GM23338 (cell line): ENCODE results near the gene PTPRR. TPM values are rescaled to one million over a fixed set of nuclear protein-coding genes. Genes with fewer than 3 reads are reported as not detected.

Source experiments
- ATAC-seq: fragments of 200-7000 bp; cut with Tn5 transposase; 3 replicates; pipeline ENCODE4 v1.9.1; 2020
- DNase-seq: peaks from one replicate; pipeline ENCODE4 v3.0.0-alpha.2; 2015; ENCODE audit warnings: low spot score
- H2AFZ ChIP-seq: fragments of 200-600 bp; sonication (generic); 2 replicates; pipeline ENCODE4 v1.8.0; 2016; ENCODE audit warnings: antibody characterized with exemption, mild to moderate bottlenecking, moderate library complexity
- H3F3A ChIP-seq: fragments of 200-600 bp; sonication (generic); replicated peaks from 2 replicates; pipeline ENCODE4 v1.8.0; 2017; ENCODE audit warnings: antibody characterized with exemption, mixed run types, low read depth
- H3K27ac ChIP-seq: fragments of 200-600 bp; sonication (generic); 2 replicates; pipeline ENCODE4 v1.6.1; 2016; ENCODE audit warnings: low read depth
- H3K27me3 ChIP-seq: fragments of 200-600 bp; sonication (generic); 2 replicates; pipeline ENCODE4 v1.8.0; 2016; ENCODE audit warnings: mild to moderate bottlenecking, mixed run types, moderate library complexity; ENCODE audit not compliant: insufficient read depth
- H3K36me3 ChIP-seq: fragments of 200-600 bp; sonication (generic); 2 replicates; pipeline ENCODE4 v1.8.0; 2016; ENCODE audit warnings: mild to moderate bottlenecking; ENCODE audit not compliant: insufficient read depth
- H3K4me1 ChIP-seq: fragments of 200-600 bp; sonication (generic); 2 replicates; pipeline ENCODE4 v1.8.0; 2016; ENCODE audit warnings: mild to moderate bottlenecking, moderate library complexity; ENCODE audit not compliant: insufficient read depth
- H3K4me2 ChIP-seq: fragments of 200-600 bp; sonication (generic); 2 replicates; pipeline ENCODE4 v1.7.1; 2017; ENCODE audit warnings: mixed run types
- H3K4me3 ChIP-seq: fragments of 200-600 bp; sonication (generic); 2 replicates; pipeline ENCODE4 v1.6.1; 2016; ENCODE audit warnings: mixed run types
- H3K79me2 ChIP-seq: fragments of 200-600 bp; sonication (generic); replicated peaks from 2 replicates; pipeline ENCODE4 v1.8.0; 2017; ENCODE audit warnings: mild to moderate bottlenecking; ENCODE audit not compliant: insufficient read depth
- H3K9me2 ChIP-seq: fragments of 200-600 bp; sonication (generic); 2 replicates; pipeline ENCODE4 v1.8.0; 2017; ENCODE audit not compliant: insufficient read depth
- H4K20me1 ChIP-seq: fragments of 200-600 bp; sonication (generic); replicated peaks from 2 replicates; pipeline ENCODE4 v1.8.0; 2017; ENCODE audit warnings: mild to moderate bottlenecking; ENCODE audit not compliant: insufficient read depth
- H3K27ac Mint-ChIP-seq: 2 replicates; pipeline ENCODE4 v1.8.0; 2020; ENCODE audit warnings: inconsistent platforms, mild to moderate bottlenecking, moderate library complexity, mixed read lengths
- H3K27me3 Mint-ChIP-seq: 3 replicates; pipeline ENCODE4 v1.8.0; 2022; ENCODE audit warnings: low read depth, mild to moderate bottlenecking, moderate library complexity, mixed read lengths, inconsistent platforms; ENCODE audit not compliant: insufficient read depth, poor library complexity
- H3K36me3 Mint-ChIP-seq: 3 replicates; pipeline ENCODE4 v1.8.0; 2021; ENCODE audit warnings: low read depth, mild to moderate bottlenecking, inconsistent platforms, moderate library complexity, mixed read lengths
- H3K4me1 Mint-ChIP-seq: 3 replicates; pipeline ENCODE4 v1.8.0; 2020; ENCODE audit warnings: mild to moderate bottlenecking, inconsistent platforms, mixed read lengths
- H3K4me3 Mint-ChIP-seq: 3 replicates; pipeline ENCODE4 v1.8.0; 2021; ENCODE audit warnings: moderate library complexity, mild to moderate bottlenecking, inconsistent platforms, mixed read lengths
- H3K9me3 Mint-ChIP-seq: 3 replicates; pipeline ENCODE4 v1.8.0; 2020; ENCODE audit warnings: moderate library complexity, mild to moderate bottlenecking, inconsistent platforms, mixed read lengths
- EZH2 ChIP-seq: fragments of 200-600 bp; sonication (generic); IDR thresholded peaks from one replicate; pipeline ENCODE4 v1.8.0; 2017; ENCODE audit warnings: antibody characterized with exemption, mild to moderate bottlenecking, low read depth; ENCODE audit not compliant: unreplicated experiment
- STAT1 ChIP-seq: IDR thresholded peaks from one replicate; pipeline ENCODE4 v1.6.1; 2016; ENCODE audit warnings: antibody characterized with exemption; ENCODE audit not compliant: unreplicated experiment
- ZNF114 ChIP-seq: fragments of 250-450 bp; sonication (Bioruptor Pico); IDR thresholded peaks from 2 replicates; pipeline ENCODE4 v1.5.0; 2020; ENCODE audit warnings: mild to moderate bottlenecking, moderate library complexity
- polyA plus RNA-seq: library from polyadenylated mRNA; unstranded; fragments of >200 nt; fragmentation: Nextera tagmentation; extraction: Ambion mirVana; gene quantifications from 2 replicates; pipeline ENCODE4 v1.2.1, GENCODE V29; 2016
- total RNA-seq: library from RNA; depleted of rRNA; stranded (reverse); fragments of >200 nt; shearing (Covaris generic); gene quantifications from 2 replicates; pipeline ENCODE4 v1.2.3, GENCODE V29; 2014
- TF ChIP-seq, protein P1 (sequence below): fragments of 250-450 bp; sonication (Bioruptor Pico); IDR thresholded peaks from 2 replicates; pipeline ENCODE4 v1.5.0; 2020; ENCODE audit warnings: mild to moderate bottlenecking, moderate library complexity

PTPRR gene
- total and polyA plus RNA-seq, 2 experiments from 2014 or later, result 0.26 to 0.76 TPM

DNA sequence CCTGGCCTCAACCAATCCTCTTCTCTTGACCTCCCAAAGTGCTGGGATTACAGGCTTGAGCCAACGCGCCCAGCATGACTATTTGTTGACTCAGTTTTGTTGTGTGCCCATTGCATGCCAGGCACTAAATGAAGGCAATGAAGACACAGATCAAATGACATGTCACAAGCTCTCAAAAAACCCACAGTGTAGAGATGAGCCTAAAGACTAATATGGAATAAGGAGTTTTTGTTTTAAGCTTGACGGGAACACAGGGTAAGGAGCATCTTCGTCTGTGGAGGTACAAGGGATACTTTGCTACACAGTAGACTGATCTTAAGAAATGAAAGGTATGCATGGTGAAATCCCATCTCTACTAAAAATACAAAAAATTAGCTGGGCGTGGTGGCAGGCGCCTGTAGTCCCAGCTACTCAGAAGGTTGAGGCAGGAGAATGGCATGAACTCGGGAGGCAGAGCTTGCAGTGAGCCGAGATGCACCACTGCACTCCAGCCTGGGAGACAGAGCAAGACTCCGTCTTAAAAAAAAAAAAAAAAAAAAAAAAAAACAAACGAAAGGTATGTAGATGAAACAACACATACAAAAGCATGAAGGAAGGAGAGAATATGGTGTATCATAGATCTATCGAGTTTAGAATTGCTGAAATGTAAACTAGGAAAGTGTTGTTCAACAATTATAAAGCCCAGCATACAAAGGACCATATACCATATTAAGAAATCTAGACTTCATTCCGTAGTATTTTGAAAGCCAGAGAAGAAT lies 161.2 kb downstream of the PTPRR start:
- peak overlapping the region; percentile 5; the same call in 1 of the 2 replicates for H3K27ac Mint-ChIP-seq
- peaks cover 6% of the 10 kb centered on the region for H3K27me3 Mint-ChIP-seq
- Histone ChIP-seq H3K9me2 (0 out of 2 replicates have a peak, but pooled peaks cover 2% of the 10 kb centered on the region), H3K27me3 (no peaks in the 10 kb centered on the region), H2AFZ (no peak overlapping the region), H3K4me1 (peaks cover 37% of the 10 kb centered on the region), H3K4me3 (no peak overlapping the region), H4K20me1 (no peaks in the 10 kb centered on the region), H3K27ac (no peak overlapping the region), H3F3A (no peaks in the 10 kb centered on the region), H3K4me2 (no peak overlapping the region), H3K79me2 (no peaks in the 10 kb centered on the region), H3K36me3 (peaks cover 3% of the 10 kb centered on the region; the same call in 1 of the 2 replicates)
- peaks cover 10% of the 10 kb centered on the region for H3K9me3 Mint-ChIP-seq
- DNase-seq (no peak), ATAC-seq (no peak)
- H3K36me3 Mint-ChIP-seq, result peaks cover 7% of the 10 kb centered on the region
- peaks cover 35% of the 10 kb centered on the region for H3K4me1 Mint-ChIP-seq
- TF ChIP-seq, protein P1, sequence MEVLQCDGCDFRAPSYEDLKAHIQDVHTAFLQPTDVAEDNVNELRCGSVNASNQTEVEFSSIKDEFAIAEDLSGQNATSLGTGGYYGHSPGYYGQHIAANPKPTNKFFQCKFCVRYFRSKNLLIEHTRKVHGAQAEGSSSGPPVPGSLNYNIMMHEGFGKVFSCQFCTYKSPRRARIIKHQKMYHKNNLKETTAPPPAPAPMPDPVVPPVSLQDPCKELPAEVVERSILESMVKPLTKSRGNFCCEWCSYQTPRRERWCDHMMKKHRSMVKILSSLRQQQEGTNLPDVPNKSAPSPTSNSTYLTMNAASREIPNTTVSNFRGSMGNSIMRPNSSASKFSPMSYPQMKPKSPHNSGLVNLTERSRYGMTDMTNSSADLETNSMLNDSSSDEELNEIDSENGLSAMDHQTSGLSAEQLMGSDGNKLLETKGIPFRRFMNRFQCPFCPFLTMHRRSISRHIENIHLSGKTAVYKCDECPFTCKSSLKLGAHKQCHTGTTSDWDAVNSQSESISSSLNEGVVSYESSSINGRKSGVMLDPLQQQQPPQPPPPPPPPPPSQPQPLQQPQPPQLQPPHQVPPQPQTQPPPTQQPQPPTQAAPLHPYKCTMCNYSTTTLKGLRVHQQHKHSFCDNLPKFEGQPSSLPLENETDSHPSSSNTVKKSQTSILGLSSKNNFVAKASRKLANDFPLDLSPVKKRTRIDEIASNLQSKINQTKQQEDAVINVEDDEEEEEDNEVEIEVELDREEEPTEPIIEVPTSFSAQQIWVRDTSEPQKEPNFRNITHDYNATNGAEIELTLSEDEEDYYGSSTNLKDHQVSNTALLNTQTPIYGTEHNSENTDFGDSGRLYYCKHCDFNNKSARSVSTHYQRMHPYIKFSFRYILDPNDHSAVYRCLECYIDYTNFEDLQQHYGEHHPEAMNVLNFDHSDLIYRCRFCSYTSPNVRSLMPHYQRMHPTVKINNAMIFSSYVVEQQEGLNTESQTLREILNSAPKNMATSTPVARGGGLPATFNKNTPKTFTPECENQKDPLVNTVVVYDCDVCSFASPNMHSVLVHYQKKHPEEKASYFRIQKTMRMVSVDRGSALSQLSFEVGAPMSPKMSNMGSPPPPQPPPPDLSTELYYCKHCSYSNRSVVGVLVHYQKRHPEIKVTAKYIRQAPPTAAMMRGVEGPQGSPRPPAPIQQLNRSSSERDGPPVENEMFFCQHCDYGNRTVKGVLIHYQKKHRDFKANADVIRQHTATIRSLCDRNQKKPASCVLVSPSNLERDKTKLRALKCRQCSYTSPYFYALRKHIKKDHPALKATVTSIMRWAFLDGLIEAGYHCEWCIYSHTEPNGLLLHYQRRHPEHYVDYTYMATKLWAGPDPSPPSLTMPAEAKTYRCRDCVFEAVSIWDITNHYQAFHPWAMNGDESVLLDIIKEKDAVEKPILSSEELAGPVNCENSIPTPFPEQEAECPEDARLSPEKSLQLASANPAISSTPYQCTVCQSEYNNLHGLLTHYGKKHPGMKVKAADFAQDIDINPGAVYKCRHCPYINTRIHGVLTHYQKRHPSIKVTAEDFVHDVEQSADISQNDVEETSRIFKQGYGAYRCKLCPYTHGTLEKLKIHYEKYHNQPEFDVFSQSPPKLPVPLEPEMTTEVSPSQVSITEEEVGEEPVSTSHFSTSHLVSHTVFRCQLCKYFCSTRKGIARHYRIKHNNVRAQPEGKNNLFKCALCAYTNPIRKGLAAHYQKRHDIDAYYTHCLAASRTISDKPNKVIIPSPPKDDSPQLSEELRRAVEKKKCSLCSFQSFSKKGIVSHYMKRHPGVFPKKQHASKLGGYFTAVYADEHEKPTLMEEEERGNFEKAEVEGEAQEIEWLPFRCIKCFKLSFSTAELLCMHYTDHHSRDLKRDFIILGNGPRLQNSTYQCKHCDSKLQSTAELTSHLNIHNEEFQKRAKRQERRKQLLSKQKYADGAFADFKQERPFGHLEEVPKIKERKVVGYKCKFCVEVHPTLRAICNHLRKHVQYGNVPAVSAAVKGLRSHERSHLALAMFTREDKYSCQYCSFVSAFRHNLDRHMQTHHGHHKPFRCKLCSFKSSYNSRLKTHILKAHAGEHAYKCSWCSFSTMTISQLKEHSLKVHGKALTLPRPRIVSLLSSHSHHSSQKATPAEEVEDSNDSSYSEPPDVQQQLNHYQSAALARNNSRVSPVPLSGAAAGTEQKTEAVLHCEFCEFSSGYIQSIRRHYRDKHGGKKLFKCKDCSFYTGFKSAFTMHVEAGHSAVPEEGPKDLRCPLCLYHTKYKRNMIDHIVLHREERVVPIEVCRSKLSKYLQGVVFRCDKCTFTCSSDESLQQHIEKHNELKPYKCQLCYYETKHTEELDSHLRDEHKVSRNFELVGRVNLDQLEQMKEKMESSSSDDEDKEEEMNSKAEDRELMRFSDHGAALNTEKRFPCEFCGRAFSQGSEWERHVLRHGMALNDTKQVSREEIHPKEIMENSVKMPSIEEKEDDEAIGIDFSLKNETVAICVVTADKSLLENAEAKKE (CRISPR knock-in tag), result no peak
- TF ChIP-seq ZNF114 (CRISPR knock-in tag) (no peak), EZH2 (no peak)
- no peak overlapping the region for H3K4me3 Mint-ChIP-seq

DNA sequence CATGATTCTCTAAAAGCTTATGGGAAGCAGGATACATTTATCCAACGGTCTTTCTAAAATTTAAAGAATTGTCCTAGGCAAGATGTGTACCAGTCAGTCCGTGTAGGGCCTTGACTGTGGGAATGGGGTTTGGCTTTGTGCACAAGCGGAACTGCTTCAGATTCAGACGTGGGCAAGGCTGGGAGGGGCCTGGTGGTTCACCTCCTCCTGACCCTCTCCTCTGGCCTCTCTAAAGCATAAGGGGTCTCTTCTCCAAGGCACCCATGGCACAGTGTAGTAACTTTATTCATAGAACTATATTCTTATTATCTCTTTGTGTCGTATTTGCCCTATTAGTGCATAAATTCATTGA lies 162.1 kb downstream of the PTPRR start:
- no peaks in the 10 kb centered on the region for H3K27me3 ChIP-seq
- Mint-ChIP-seq H3K27ac (peak overlapping the region; percentile 78), H3K27me3 (peaks cover 6% of the 10 kb centered on the region)

More for the DNA sequence above, 162.1 kb downstream of the PTPRR start:
- no peaks in the 10 kb centered on the region; the same call in 2 of the 3 replicates for H3K36me3 Mint-ChIP-seq
- no peak overlapping the region for H2AFZ ChIP-seq
- peak overlapping the region; percentile 44; the same call in 1 of the 2 replicates for H3K4me2 ChIP-seq
- no peaks in the 10 kb centered on the region for H3K79me2 ChIP-seq
- TF ChIP-seq STAT1, result no peak
- H3K9me2 ChIP-seq, result no peaks in the 10 kb centered on the region
- H3K9me3 Mint-ChIP-seq, result peaks cover 1% of the 10 kb centered on the region; the same call in 1 of the 3 replicates
- no peak overlapping the region for H3K4me3 ChIP-seq
- peaks cover 42% of the 10 kb centered on the region for H3K4me1 Mint-ChIP-seq
- no peaks in the 10 kb centered on the region for H4K20me1 ChIP-seq
- peak; percentile 81 for ATAC-seq
- H3K27ac ChIP-seq, result peak overlapping the region; percentile 4; the same call in 1 of the 2 replicates
- peaks cover 42% of the 10 kb centered on the region for H3K4me1 ChIP-seq
- DNase-seq, result no peak
- H3K36me3 ChIP-seq, result no peaks in the 10 kb centered on the region
- no peak overlapping the region for H3K4me3 Mint-ChIP-seq
- H3F3A ChIP-seq, result no peaks in the 10 kb centered on the region
